Sigmoid colon (tissue), 4 donors: Measurements from ENCODE around the gene SLC30A7.

Experiments
- EP300 ChIP-seq, 4 donors: sonication (generic); formaldehyde crosslinking; IDR thresholded peaks; one replicate each; pipeline ENCODE4 v1.6.1; 2017; ENCODE audit warnings: antibody characterized with exemption in 4 of 4
- POLR2A ChIP-seq, 2 donors: fragments of 450-650 bp; IDR thresholded peaks; one replicate each; pipeline ENCODE4 v1.6.1; 2016; ENCODE audit warnings: antibody characterized with exemption in 2 of 2, mild to moderate bottlenecking in 2 of 2, moderate library complexity in 2 of 2
- POLR2AphosphoS5 ChIP-seq, 4 donors: sonication (generic); formaldehyde crosslinking; IDR thresholded peaks; one replicate each; pipeline ENCODE4 v1.6.1; 2017; ENCODE audit warnings: antibody characterized with exemption in 4 of 4
- TF ChIP-seq, protein P1 (sequence below), 4 experiments: fragments of 450-650 bp in 3 of 4; fragments of 200-600 bp in 1 of 4; IDR thresholded peaks; one replicate each; pipeline ENCODE4 v1.5.1; 2016 to 2019; ENCODE audit warnings: antibody characterized with exemption in 4 of 4, mild to moderate bottlenecking in 3 of 4, moderate library complexity in 2 of 4

DNA sequence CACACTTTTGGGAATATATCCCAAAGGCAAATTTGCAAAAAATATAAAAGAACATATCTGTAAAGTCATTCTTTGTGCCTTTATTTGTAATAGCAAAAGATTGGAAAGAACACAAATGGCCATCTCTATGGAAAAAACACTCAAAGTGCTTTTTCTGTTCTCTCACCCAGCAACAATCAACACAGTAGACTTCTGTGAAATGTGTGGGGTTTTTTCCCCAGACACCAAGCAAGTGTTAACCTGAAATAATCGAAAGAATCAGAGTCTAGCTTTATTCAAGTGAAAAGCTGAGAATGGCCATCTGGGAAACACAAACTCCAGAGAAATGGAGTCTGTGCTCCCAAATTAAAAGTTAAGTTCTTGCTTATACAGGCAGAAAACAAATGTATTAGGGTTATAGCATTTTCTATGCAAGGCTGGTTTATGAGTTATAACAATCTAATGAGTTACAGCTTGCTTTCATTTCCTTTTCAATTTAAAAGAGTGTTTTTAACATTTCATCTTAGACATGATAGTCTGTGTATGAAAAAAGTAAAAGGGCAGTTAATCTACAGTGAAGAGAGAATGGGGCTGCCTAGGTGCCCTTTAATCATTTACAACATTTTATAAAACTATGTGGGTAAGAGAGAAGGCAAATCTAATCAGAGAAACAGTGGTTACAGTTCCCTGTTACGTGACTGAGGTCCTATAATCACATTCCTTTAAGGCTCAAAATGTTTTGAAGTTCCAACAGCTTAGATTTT, 46.6 kb downstream of the SLC30A7 start:
- TF ChIP-seq, protein P1, sequence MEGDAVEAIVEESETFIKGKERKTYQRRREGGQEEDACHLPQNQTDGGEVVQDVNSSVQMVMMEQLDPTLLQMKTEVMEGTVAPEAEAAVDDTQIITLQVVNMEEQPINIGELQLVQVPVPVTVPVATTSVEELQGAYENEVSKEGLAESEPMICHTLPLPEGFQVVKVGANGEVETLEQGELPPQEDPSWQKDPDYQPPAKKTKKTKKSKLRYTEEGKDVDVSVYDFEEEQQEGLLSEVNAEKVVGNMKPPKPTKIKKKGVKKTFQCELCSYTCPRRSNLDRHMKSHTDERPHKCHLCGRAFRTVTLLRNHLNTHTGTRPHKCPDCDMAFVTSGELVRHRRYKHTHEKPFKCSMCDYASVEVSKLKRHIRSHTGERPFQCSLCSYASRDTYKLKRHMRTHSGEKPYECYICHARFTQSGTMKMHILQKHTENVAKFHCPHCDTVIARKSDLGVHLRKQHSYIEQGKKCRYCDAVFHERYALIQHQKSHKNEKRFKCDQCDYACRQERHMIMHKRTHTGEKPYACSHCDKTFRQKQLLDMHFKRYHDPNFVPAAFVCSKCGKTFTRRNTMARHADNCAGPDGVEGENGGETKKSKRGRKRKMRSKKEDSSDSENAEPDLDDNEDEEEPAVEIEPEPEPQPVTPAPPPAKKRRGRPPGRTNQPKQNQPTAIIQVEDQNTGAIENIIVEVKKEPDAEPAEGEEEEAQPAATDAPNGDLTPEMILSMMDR (IDR thresholded peaks at IDR 0.05), result no peak
- TF ChIP-seq POLR2A (IDR thresholded peaks at IDR 0.05) (no peak), POLR2AphosphoS5 (IDR thresholded peaks at IDR 0.05) (no peak), EP300 (IDR thresholded peaks at IDR 0.05) (no peak)
